Tibial nerve (tissue), 4 donors: ENCODE data around the gene METTL21A.

Experiments
- CTCF ChIP-seq, 5 experiments: fragments of 200-600 bp in 3 of 5; fragments of 450-650 bp in 2 of 5; sonication (generic) in 3 of 5; IDR thresholded peaks; one replicate each; pipeline ENCODE4 v1.5.1; 2016 to 2019; ENCODE audit warnings: antibody characterized with exemption in 5 of 5, mild to moderate bottlenecking in 3 of 5, moderate library complexity in 2 of 5
- EP300 ChIP-seq, 2 donors: sonication (generic); formaldehyde crosslinking; IDR thresholded peaks; one replicate each; pipeline ENCODE4 v1.6.1; 2017; ENCODE audit warnings: antibody characterized with exemption in 2 of 2, mild to moderate bottlenecking in 1 of 2

- TF ChIP-seq CTCF (IDR thresholded peaks at IDR 0.05) (no peak), EP300 (IDR thresholded peaks at IDR 0.05) (no peak)
These were observed 3.6 kb downstream of the METTL21A start for GRCh38 chr2:207621501-207622039.
